AG09309 (cell line): ENCODE measurements around the gene RBMXL2.
A peak's percentile ranks its signal among the peaks of the same experiment; 100 is the strongest.

ENCODE experiments used
- DNase-seq: peaks from one replicate; pipeline ENCODE4 v3.0.0-alpha.2; 2010; ENCODE audit warnings: low read depth
- H3K4me3 ChIP-seq: 2 replicates; pipeline ENCODE4 v1.5.1; 2011; ENCODE audit warnings: mild to moderate bottlenecking, low read depth, low read length, moderate library complexity; ENCODE audit not compliant: control insufficient read depth
- CTCF ChIP-seq: IDR thresholded peaks from 2 replicates; pipeline ENCODE4 v1.5.1; 2011; ENCODE audit warnings: mild to moderate bottlenecking, low read depth, low read length, inconsistent platforms; ENCODE audit not compliant: insufficient read depth, control insufficient read depth; ENCODE audit errors: missing control alignments

RBMXL2 gene

GRCh38 chr11:7089328-7090251 lies 792 bp downstream of the RBMXL2 start:
- no peak for DNase-seq
- H3K4me3 ChIP-seq, result no peak overlapping the region
- TF ChIP-seq CTCF, result no peak

- peak; percentile 62 for TF ChIP-seq CTCF
- peak; percentile 11 for DNase-seq
- H3K4me3 ChIP-seq, result no peak overlapping the region
Observed at GRCh38 chr11:7098235-7098832, 9.5 kb downstream of the RBMXL2 start.

GRCh38 chr11:7115780-7116179 lies 27.0 kb downstream of the RBMXL2 start:
- no peak for TF ChIP-seq CTCF
- H3K4me3 ChIP-seq, result no peak overlapping the region
- no peak for DNase-seq

- TF ChIP-seq CTCF, result no peak
- H3K4me3 ChIP-seq, result no peak overlapping the region
- no peak for DNase-seq
Observed at GRCh38 chr11:7116370-7116769, 27.6 kb downstream of the RBMXL2 start.

GRCh38 chr11:7138051-7138450 lies 49.3 kb downstream of the RBMXL2 start:
- TF ChIP-seq CTCF, result no peak
- no peak for DNase-seq
- no peak overlapping the region for H3K4me3 ChIP-seq
